Transverse colon (tissue), 4 donors: Measurements from ENCODE around the gene ID3.

Experiments
- CTCF ChIP-seq, 5 experiments: fragments of 200-600 bp in 3 of 5; fragments of 450-650 bp in 2 of 5; sonication (generic) in 3 of 5; IDR thresholded peaks; 1 replicate in 2 of 5; 2 replicates in 3 of 5; pipeline ENCODE4 v1.5.1; 2016 to 2017; ENCODE audit warnings: antibody characterized with exemption in 5 of 5, inconsistent platforms in 3 of 5, mild to moderate bottlenecking in 2 of 5, moderate library complexity in 1 of 5
- EP300 ChIP-seq: sonication (generic); formaldehyde crosslinking; IDR thresholded peaks from one replicate; pipeline ENCODE4 v1.6.1; 2017; ENCODE audit warnings: antibody characterized with exemption, low read depth
- POLR2A ChIP-seq: fragments of 450-650 bp; IDR thresholded peaks from one replicate; pipeline ENCODE4 v1.6.1; 2016; ENCODE audit warnings: antibody characterized with exemption, mild to moderate bottlenecking, moderate library complexity
- POLR2AphosphoS5 ChIP-seq, 3 donors: sonication (generic); formaldehyde crosslinking; IDR thresholded peaks; one replicate each; pipeline ENCODE4 v1.6.1; 2016; ENCODE audit warnings: antibody characterized with exemption in 3 of 3

- TF ChIP-seq CTCF (IDR thresholded peaks at IDR 0.05) (no peak), POLR2AphosphoS5 (IDR thresholded peaks at IDR 0.05) (no peak), POLR2A (no peak), EP300 (no peak)
Observed at GRCh38 chr1:23597635-23598388, 38.5 kb upstream of the ID3 start.
